Activated T-helper 17 cell treated with anti-CD3 and anti-CD28 coated beads, Interleukin-2, amount 50 U/mL, for 72 hours (primary cell): Measurements from ENCODE around the gene JADE3. TPM values are rescaled to one million over a fixed set of nuclear protein-coding genes. Genes with fewer than 3 reads are reported as not detected.
"Not testable (repeated sequence)": the region's sequence is repeated elsewhere in the genome, so short reads cannot be mapped to it uniquely, and the experiment has no call there.

Experiments
- ATAC-seq: fragments of 150-1000 bp; cut with Tn5 transposase; replicated peaks from 2 replicates; pipeline ENCODE4 v1.10.0; 2021; ENCODE audit warnings: mild to moderate bottlenecking, moderate library complexity
- H3K27ac Mint-ChIP-seq: one replicate; pipeline ENCODE4 v1.8.0; 2022; ENCODE audit warnings: mixed read lengths
- H3K27me3 Mint-ChIP-seq: one replicate; pipeline ENCODE4 v1.8.0; 2022; ENCODE audit warnings: mixed read lengths
- H3K36me3 Mint-ChIP-seq: one replicate; pipeline ENCODE4 v1.8.0; 2022; ENCODE audit warnings: low read depth, mild to moderate bottlenecking, mixed read lengths
- H3K4me1 Mint-ChIP-seq: one replicate; pipeline ENCODE4 v1.8.0; 2022; ENCODE audit warnings: mixed read lengths
- H3K4me3 Mint-ChIP-seq: one replicate; pipeline ENCODE4 v1.8.0; 2022; ENCODE audit warnings: mild to moderate bottlenecking, mixed read lengths
- H3K9me3 Mint-ChIP-seq: one replicate; pipeline ENCODE4 v1.8.0; 2022; ENCODE audit warnings: mixed read lengths
- total RNA-seq, 2 donors: library from RNA; stranded (reverse); gene quantifications; one replicate each; pipeline ENCODE4 v1.2.3, GENCODE V29; 2022

The JADE3 gene
- total RNA-seq, 2 donors from 2014 or later: 0.54 to 1.3 TPM

DNA sequence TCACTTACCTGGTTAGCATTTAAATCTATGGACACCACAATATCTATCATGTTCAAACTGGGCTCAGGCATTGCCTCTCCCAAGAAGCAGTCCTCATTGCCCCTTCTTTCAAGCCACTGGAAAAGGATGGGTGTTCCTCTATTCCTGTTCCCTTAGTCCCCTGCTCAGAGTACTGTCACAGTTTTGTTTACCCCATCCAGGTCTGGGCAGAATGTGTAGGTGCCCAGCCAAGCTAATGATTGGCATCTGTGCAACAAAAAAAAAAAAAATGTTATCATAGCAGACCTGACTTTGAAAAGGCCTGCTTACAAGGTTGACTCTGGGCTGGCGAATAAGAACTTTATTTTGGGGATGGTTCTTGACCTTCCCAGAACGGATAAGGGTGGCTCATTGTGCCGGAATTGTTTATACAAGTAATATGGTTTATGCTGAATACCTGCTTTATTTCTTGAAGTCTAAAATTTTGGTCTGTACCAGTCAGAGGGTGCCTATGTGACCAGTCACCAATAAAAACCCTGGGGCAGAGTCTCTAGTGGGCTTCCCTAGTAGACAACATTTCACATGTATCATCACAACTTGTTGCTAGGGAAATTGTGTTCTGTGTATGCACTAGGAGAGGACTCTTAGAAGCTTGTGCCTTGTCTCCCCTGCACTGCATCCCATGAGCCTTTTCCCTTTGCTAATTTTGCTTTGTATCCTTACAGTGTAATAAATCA, 47.9 kb downstream of the JADE3 start:
- no peaks in the 10 kb centered on the region for H3K36me3 Mint-ChIP-seq
- H3K27ac Mint-ChIP-seq: no peak overlapping the region
- no peaks in the 10 kb centered on the region for H3K4me1 Mint-ChIP-seq
- ATAC-seq: no peak
- no peak overlapping the region for H3K4me3 Mint-ChIP-seq
- peaks cover 2% of the 10 kb centered on the region for H3K27me3 Mint-ChIP-seq
- H3K9me3 Mint-ChIP-seq: no peaks in the 10 kb centered on the region

DNA sequence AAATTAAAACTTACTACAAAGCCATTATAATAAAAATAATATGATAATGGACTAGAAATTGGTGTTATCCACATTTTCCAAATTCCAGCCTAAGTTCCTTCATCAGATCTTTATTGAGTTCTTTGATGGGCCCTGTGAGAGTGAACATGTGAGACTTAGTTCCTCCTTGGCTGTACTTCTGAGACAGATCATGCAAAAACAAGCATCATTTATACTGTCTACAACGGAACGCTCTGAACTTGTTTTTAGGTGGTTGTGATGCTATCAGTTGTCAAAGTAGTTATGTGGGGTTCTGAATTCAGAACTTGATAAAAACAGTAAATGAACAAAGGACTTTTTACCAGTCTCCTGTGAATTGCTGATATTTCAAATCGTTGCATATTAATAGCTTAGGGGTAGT, 48.9 kb downstream of the JADE3 start:
- H3K27ac Mint-ChIP-seq: no peak overlapping the region
- H3K9me3 Mint-ChIP-seq: no peaks in the 10 kb centered on the region
- no peaks in the 10 kb centered on the region for H3K4me1 Mint-ChIP-seq
- peaks cover 9% of the 10 kb centered on the region for H3K27me3 Mint-ChIP-seq
- no peak for ATAC-seq
- H3K4me3 Mint-ChIP-seq: no peak overlapping the region
- H3K36me3 Mint-ChIP-seq: no peaks in the 10 kb centered on the region

DNA sequence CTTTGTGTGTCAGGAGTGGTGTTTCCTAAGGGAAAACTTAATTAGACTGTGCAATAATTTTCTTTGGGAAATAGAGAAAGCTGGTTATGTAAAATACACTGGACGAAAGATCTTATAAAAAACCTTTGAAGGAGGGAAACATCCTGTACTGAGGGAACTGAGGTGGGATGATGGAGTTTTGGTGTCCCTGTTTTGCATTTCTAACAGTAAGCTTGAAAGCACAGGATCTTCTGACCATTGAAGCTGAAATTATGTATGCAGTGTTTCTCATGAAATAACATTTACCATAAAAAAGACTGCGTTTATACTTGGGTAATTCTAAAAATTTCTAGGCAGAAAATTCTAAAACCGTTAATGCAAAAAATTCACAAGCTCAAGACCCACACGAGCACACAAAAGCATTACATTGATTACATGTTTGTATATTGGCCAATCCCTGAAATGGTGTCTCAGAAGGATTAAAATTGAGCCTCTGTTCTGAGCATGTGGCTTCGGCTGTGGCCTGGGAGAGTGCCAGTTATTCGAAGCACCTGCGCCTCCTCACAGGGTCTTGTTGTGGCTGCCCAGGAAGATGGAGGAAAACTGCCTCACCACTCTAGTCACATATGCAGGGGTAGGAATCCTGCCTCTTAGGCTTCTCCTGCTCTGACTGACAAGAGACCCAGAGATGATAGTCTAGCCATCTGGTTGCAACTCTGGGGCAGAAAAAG, 49.5 kb downstream of the JADE3 start:
- no peaks in the 10 kb centered on the region for H3K9me3 Mint-ChIP-seq
- ATAC-seq: no peak

DNA sequence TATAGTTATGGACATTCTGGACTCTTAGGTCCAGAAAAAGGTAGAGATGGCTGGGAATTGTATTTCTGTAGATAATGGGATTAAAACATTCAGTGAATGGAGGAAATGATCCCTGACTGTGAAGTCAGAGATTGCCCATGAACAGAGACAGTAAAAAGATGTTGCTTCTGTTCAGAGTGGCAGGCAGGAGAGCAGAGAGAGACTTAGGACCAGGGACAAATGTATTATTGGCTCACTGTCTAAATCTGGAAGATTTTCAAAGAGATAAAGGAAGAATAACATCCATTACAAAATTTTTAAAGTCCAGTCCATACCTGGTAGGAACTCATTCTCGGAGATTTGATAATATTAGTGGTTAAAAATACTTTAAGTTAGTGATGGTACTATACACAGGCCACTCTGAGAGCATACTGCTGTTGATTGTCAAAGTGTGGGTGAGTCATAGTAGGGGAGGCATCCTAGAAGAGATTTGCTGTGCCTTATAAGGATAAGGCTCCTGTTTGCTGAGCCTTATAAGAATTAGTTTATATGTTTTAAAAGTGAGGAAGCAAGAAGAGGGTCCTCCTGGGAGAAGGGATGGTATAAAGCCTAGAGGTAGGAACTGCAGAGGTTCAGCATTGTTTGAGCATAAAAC, 53.0 kb downstream of the JADE3 start:
- Mint-ChIP-seq H3K27me3 (peaks cover 13% of the 10 kb centered on the region), H3K4me1 (no peaks in the 10 kb centered on the region), H3K27ac (peak overlapping the region; percentile 61), H3K9me3 (no peaks in the 10 kb centered on the region), H3K36me3 (no peaks in the 10 kb centered on the region), H3K4me3 (no peak overlapping the region)
- ATAC-seq: peak; percentile 49

More for the DNA sequence above, 49.5 kb downstream of the JADE3 start:
- no peak overlapping the region for H3K4me3 Mint-ChIP-seq
- H3K4me1 Mint-ChIP-seq: no peaks in the 10 kb centered on the region
- H3K27ac Mint-ChIP-seq: no peak overlapping the region
- peaks cover 13% of the 10 kb centered on the region for H3K27me3 Mint-ChIP-seq
- H3K36me3 Mint-ChIP-seq: no peaks in the 10 kb centered on the region

DNA sequence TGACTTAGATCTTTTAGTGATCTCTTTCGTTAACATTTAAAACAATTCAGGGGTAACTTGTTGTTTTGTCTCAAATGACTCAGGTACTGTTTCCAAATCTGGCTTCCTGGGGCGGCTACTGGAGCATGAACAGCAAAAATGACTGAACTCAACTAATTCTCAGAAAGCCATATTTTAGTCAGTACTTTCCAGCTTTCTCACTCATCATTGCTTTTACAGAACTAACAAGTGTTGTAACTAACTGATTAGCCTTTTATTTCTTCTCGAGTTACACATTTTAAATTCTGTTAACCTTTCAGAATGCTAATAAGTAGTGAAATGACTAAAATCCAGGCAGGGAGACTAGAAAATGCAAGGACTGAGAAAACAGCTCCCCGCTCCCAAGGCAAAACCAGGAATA, 55.3 kb downstream of the JADE3 start:
- Mint-ChIP-seq H3K4me3 (peak overlapping the region; percentile 34), H3K27me3 (peaks cover 13% of the 10 kb centered on the region), H3K27ac (peak overlapping the region; percentile 61), H3K4me1 (no peaks in the 10 kb centered on the region), H3K36me3 (no peaks in the 10 kb centered on the region), H3K9me3 (no peaks in the 10 kb centered on the region)
- peak; percentile 92 for ATAC-seq

DNA sequence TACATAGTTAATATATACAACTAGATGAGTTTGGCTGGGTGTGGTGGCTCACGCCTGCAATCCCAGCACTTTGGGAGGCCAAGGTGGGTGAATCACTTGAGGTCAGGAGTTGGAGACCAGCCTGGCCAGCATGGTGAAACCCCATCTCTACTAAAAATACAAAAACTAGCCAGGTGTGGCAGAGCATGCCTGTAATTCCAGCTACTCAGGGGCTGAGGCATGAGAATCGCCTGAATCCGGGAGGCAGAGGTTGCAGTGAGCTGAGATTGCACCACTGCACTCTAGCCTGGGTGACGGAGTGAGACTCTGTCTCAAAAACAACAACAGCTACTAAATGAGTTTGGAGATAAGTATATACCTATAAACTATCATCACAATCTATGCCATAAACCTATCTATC, 64.8 kb downstream of the JADE3 start:
- not testable (repeated sequence) for H3K27me3 Mint-ChIP-seq, H3K9me3 Mint-ChIP-seq, ATAC-seq, H3K4me3 Mint-ChIP-seq, H3K27ac Mint-ChIP-seq, H3K4me1 Mint-ChIP-seq, H3K36me3 Mint-ChIP-seq

DNA sequence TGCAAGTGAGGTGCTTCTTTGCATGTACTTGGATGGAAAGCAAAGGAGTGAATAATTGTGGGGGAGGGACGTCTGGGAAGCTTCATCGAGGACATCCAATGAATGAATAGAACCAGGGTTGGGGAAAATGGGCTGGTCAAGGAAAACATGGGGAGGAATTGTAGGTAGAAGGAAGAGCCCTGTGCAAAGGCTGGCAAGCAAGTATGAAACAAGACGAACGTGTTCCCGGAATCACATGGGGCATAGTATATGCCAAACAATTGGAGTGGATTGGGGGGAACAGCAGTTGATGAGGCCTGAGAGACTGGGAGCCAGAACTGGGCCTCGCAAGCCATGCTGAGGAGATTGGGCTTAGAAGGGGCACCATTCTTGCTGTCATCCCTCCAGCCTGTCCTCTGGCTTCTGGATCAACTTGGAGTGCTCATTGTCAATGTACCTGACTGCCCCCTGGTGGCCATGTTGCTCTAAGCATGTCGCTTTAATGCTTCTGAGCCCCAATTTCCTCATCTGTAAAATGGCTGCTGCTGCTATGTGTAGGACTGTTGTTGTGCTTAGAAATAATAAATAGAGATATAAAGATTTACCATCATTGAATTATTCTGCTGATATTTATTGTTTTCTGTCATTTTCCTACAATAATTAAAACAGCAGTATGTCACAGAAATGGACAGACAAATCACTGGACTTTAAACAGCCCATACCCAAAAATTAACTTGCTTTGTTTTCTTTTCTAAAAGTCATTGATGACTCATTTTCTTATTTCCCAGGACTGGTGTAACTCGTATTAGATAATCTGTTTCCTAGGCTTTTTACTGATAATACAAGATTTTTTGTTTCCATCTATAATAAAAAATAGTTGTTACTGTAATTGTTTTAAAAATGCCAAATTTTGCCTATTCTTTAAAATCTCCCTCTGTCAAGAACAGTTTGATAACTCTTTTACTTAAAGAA, 66.4 kb downstream of the JADE3 start:
- Mint-ChIP-seq H3K9me3 (no peaks in the 10 kb centered on the region), H3K36me3 (no peaks in the 10 kb centered on the region), H3K4me3 (no peak overlapping the region), H3K27ac (no peak overlapping the region), H3K27me3 (no peaks in the 10 kb centered on the region), H3K4me1 (no peaks in the 10 kb centered on the region)
- peak; percentile 73 for ATAC-seq

DNA sequence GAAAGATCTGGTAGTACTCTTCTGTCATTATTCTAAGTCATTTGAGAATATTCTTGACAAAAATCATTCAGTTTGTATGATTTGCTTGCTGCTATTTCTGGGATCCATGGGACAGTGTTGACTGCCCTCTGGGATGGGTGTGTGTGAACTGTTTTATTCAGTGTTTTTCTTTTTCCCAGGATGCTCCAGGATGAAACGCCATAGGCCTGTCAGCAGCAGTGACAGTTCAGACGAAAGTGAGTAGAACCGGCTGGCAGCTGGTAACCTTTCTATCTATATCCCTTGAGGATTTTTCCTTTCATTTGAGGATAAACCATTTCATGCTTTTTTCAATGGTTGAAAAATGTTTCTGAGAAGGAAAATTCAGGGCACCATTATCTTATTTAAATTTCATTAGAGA, 72.5 kb downstream of the JADE3 start:
- Mint-ChIP-seq H3K36me3 (no peaks in the 10 kb centered on the region), H3K9me3 (no peaks in the 10 kb centered on the region), H3K4me1 (no peaks in the 10 kb centered on the region), H3K4me3 (no peak overlapping the region), H3K27me3 (no peaks in the 10 kb centered on the region), H3K27ac (no peak overlapping the region)
- ATAC-seq: no peak

DNA sequence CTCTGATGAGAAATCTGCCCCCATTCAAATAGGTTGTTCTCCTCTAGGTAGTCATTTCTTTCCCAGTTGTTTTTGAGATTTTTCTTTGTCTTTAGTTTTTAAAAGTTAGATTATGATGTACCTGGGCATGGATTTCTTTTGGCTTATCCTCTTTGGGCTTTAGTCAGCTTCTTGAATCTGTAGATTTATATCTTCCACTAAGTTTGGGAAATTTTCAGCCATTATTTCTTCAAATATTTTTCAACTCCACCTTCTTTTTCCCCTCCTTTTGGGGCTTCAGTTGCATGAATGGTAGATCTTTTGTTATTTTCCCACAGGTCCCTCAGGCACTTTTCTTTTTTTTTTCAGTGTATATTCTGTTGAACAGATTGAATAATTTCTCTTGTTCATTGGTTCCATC, 77.3 kb downstream of the JADE3 start:
- Mint-ChIP-seq H3K27ac (no peak overlapping the region), H3K4me1 (no peaks in the 10 kb centered on the region), H3K9me3 (no peaks in the 10 kb centered on the region), H3K4me3 (no peak overlapping the region), H3K27me3 (no peaks in the 10 kb centered on the region), H3K36me3 (no peaks in the 10 kb centered on the region)
- ATAC-seq: no peak

DNA sequence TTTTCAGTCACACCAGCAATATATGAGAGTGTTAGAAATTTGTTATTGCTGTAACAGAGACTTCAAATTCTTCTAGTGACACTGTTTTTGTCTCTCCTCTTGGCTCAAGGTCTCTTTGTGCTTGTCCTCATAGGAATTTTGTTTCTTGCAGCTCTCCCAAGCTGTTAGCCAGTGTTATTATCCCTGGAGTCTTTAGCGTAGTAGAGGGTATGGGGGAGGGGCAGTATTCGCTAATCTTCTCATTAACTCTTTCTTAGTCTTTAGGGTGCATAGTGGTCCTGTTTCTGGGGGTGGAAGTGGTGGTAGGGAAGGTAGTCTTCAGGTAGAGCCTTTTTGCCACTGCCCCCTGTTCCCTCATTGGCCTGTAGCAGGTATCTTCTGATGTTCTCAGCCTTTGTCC, 79.4 kb downstream of the JADE3 start:
- Mint-ChIP-seq H3K4me3 (no peak overlapping the region), H3K27ac (no peak overlapping the region), H3K9me3 (no peaks in the 10 kb centered on the region), H3K4me1 (no peaks in the 10 kb centered on the region), H3K36me3 (no peaks in the 10 kb centered on the region), H3K27me3 (no peaks in the 10 kb centered on the region)
- no peak for ATAC-seq

DNA sequence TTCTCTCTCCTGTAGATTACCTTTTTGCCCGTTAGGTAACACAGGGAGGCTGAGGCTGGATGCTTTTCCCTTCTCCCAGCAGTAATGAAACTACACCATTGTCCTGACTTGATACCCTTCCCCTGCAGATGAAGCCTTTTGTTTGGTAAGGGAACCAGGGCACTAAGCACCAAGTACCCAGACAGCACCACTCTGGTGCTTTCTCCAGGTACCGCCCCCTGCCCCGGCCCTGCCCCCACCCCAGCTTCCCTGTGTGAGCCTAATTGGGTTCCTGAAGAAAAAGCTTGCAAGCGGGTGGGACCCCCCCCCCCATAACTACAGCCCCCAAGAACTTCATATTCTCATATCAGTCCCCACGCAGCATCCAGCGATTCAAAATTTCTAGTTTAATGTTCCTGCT, 79.8 kb downstream of the JADE3 start:
- no peaks in the 10 kb centered on the region for H3K9me3 Mint-ChIP-seq
- no peak overlapping the region for H3K4me3 Mint-ChIP-seq
- H3K27me3 Mint-ChIP-seq: no peaks in the 10 kb centered on the region

DNA sequence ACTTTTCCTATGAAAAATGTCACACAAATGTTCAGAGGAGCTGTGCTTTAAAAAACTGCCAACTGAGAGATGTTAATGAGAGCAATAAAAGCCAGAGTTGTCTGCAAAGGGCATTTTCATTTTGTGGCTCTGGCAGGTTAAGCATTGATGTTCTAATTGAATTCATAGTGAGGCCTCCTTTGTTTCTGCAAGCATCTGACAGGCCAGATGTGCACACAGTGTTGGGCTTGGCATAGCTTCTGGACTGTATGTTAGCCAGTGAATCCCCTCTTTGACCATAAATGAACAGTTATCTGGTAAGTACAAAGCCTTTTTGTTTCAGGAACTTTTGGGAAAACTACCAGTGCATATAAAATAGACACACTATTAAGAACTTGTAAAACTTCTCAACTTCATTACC, 81.9 kb downstream of the JADE3 start:
- no peak overlapping the region for H3K27ac Mint-ChIP-seq
- no peak for ATAC-seq
- no peaks in the 10 kb centered on the region for H3K9me3 Mint-ChIP-seq
- no peaks in the 10 kb centered on the region for H3K36me3 Mint-ChIP-seq
- no peaks in the 10 kb centered on the region for H3K4me1 Mint-ChIP-seq
- no peaks in the 10 kb centered on the region for H3K27me3 Mint-ChIP-seq
- H3K4me3 Mint-ChIP-seq: no peak overlapping the region

More for the DNA sequence above, 79.8 kb downstream of the JADE3 start:
- Mint-ChIP-seq H3K36me3 (no peaks in the 10 kb centered on the region), H3K4me1 (no peaks in the 10 kb centered on the region), H3K27ac (no peak overlapping the region)
- ATAC-seq: no peak

DNA sequence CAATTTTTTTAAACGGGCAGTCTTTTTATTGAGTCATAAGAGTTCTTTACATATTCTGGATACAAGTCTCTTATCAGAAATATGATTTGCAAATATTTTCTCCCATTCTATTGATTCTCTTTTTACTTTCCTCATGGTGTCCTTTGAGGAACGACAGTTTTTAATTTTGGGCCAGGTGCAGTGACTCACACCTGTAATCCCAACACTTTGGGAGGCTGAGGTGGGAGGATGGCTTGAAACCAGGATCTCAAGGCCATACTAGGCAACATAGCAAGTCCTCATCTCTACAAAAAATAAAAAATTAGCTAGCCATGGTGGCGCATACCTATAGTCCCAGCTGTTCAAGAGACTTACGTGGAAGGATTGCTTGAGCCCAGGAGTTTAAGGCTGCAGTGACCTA, 99.9 kb downstream of the JADE3 start:
- Mint-ChIP-seq H3K9me3 (no peaks in the 10 kb centered on the region), H3K36me3 (no peaks in the 10 kb centered on the region), H3K27ac (no peak overlapping the region), H3K4me1 (no peaks in the 10 kb centered on the region), H3K4me3 (no peak overlapping the region), H3K27me3 (no peaks in the 10 kb centered on the region)
- ATAC-seq: no peak

DNA sequence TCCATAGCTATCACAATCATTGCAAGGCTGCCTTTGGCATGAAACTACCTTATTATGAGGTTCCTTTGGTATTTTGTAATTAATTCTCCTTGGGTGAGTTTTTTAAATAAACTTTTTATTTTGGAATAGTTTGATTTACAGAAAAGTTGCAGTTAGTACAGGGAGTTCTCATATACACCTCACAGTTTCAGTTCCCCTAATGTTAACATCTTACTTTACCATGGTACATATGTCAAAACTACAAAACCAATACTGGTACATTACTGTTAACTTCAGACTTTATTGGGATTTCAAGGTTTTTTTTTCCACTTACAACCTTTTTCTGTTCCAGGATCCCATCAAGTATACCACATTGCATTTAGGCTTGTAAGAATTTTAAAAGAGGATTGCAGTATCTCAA, 114.0 kb downstream of the JADE3 start:
- Mint-ChIP-seq H3K9me3 (no peaks in the 10 kb centered on the region), H3K4me1 (no peaks in the 10 kb centered on the region), H3K27ac (no peak overlapping the region), H3K36me3 (no peaks in the 10 kb centered on the region), H3K27me3 (no peaks in the 10 kb centered on the region), H3K4me3 (no peak overlapping the region)
- no peak for ATAC-seq
